ENCODE data around the gene PIK3C3.
"Not testable (repeated sequence)": the region's sequence is repeated elsewhere in the genome, so short reads cannot be mapped to it uniquely, and the experiment has no call there.

PIK3C3 gene

GRCh38 chr18:41965634-41966255, 10.7 kb downstream of the PIK3C3 start:
- H3K4me3 ChIP-seq (ENCODE audit: low read depth, low read length), result no peak overlapping the region

- H3K4me3 ChIP-seq (ENCODE audit: low read depth, low read length), result no peak overlapping the region
Measured at GRCh38 chr18:41966943-41967342, 11.9 kb downstream of the PIK3C3 start.

GRCh38 chr18:41967680-41968079, 12.6 kb downstream of the PIK3C3 start:
- no peak overlapping the region for H3K4me3 ChIP-seq (ENCODE audit: low read depth, low read length)

GRCh38 chr18:41969881-41970280, 14.8 kb downstream of the PIK3C3 start:
- no peak overlapping the region for H3K4me3 ChIP-seq (ENCODE audit: low read depth, low read length)

- no peak overlapping the region for H3K4me3 ChIP-seq (ENCODE audit: low read depth, low read length)
Measured at GRCh38 chr18:41972067-41972925, 17.3 kb downstream of the PIK3C3 start.

- no peak overlapping the region for H3K4me3 ChIP-seq (ENCODE audit: low read depth, low read length)
Measured at GRCh38 chr18:41973983-41974382, 18.9 kb downstream of the PIK3C3 start.

- H3K4me3 ChIP-seq (ENCODE audit: low read depth, low read length), result no peak overlapping the region
Measured at GRCh38 chr18:41974796-41975201, 19.8 kb downstream of the PIK3C3 start.

GRCh38 chr18:41975284-41975683, 20.2 kb downstream of the PIK3C3 start:
- no peak overlapping the region for H3K4me3 ChIP-seq (ENCODE audit: low read depth, low read length)

GRCh38 chr18:41977233-41977632, 22.2 kb downstream of the PIK3C3 start:
- H3K4me3 ChIP-seq (ENCODE audit: low read depth, low read length), result no peak overlapping the region

GRCh38 chr18:41982942-41983660, 28.1 kb downstream of the PIK3C3 start:
- H3K4me3 ChIP-seq (ENCODE audit: low read depth, low read length), result no peak overlapping the region

- no peak overlapping the region for H3K4me3 ChIP-seq (ENCODE audit: low read depth, low read length)
Measured at GRCh38 chr18:41985914-41986313, 30.9 kb downstream of the PIK3C3 start.

GRCh38 chr18:41989508-41989907, 34.5 kb downstream of the PIK3C3 start:
- H3K4me3 ChIP-seq (ENCODE audit: low read depth, low read length), result no peak overlapping the region

GRCh38 chr18:41992066-41992465, 37.0 kb downstream of the PIK3C3 start:
- no peak overlapping the region for H3K4me3 ChIP-seq (ENCODE audit: low read depth, low read length)

- no peak overlapping the region for H3K4me3 ChIP-seq (ENCODE audit: low read depth, low read length)
Measured at GRCh38 chr18:41992703-41993102, 37.7 kb downstream of the PIK3C3 start.

- H3K4me3 ChIP-seq (ENCODE audit: low read depth, low read length), result no peak overlapping the region
Measured at GRCh38 chr18:41993151-41993550, 38.1 kb downstream of the PIK3C3 start.

- no peak overlapping the region for H3K4me3 ChIP-seq (ENCODE audit: low read depth, low read length)
Measured at GRCh38 chr18:41996020-41996419, 41.0 kb downstream of the PIK3C3 start.

GRCh38 chr18:41999751-42000150, 44.7 kb downstream of the PIK3C3 start:
- H3K4me3 ChIP-seq (ENCODE audit: low read depth, low read length), result no peak overlapping the region

- H3K4me3 ChIP-seq (ENCODE audit: low read depth, low read length), result no peak overlapping the region
Measured at GRCh38 chr18:42001801-42002200, 46.8 kb downstream of the PIK3C3 start.

- H3K4me3 ChIP-seq (ENCODE audit: low read depth, low read length), result no peak overlapping the region
Measured at GRCh38 chr18:42004653-42005052, 49.6 kb downstream of the PIK3C3 start.

- H3K4me3 ChIP-seq (ENCODE audit: low read depth, low read length), result no peak overlapping the region
Measured at GRCh38 chr18:42005782-42006181, 50.7 kb downstream of the PIK3C3 start.

- not testable (repeated sequence) for H3K4me3 ChIP-seq (ENCODE audit: low read depth, low read length)
Measured at GRCh38 chr18:42009457-42009856, 54.4 kb downstream of the PIK3C3 start.

GRCh38 chr18:42011053-42011452, 56.0 kb downstream of the PIK3C3 start:
- no peak overlapping the region for H3K4me3 ChIP-seq (ENCODE audit: low read depth, low read length)

All from iPS-11a (cell line).